HFFc6 (cell line): ENCODE data around the gene NHLRC4. TPM values are rescaled to one million over a fixed set of nuclear protein-coding genes. Genes with fewer than 3 reads are reported as not detected.

ENCODE experiments used
- DNase-seq: peaks from one replicate; pipeline ENCODE4 v3.0.0-alpha.2; 2018
- H3K27ac Mint-ChIP-seq: 2 replicates; pipeline ENCODE4 v1.8.0; 2020; ENCODE audit warnings: mild to moderate bottlenecking, mixed read lengths
- H3K27me3 Mint-ChIP-seq: 2 replicates; pipeline ENCODE4 v1.8.0; 2021; ENCODE audit warnings: mild to moderate bottlenecking, moderate library complexity, mixed read lengths; ENCODE audit not compliant: insufficient read depth
- H3K36me3 Mint-ChIP-seq: 2 replicates; pipeline ENCODE4 v1.8.0; 2021; ENCODE audit warnings: low read depth, mixed read lengths
- H3K4me1 Mint-ChIP-seq: 2 replicates; pipeline ENCODE4 v1.8.0; 2020; ENCODE audit warnings: low read depth, mixed read lengths
- H3K4me3 Mint-ChIP-seq: 2 replicates; pipeline ENCODE4 v1.8.0; 2020; ENCODE audit warnings: mild to moderate bottlenecking, moderate library complexity, mixed read lengths
- H3K9me3 Mint-ChIP-seq: 2 replicates; pipeline ENCODE4 v1.8.0; 2020; ENCODE audit warnings: mild to moderate bottlenecking, mixed read lengths
- CTCF ChIP-seq: fragments of 200-600 bp; sonication (generic); IDR thresholded peaks from 2 replicates; pipeline ENCODE4 v1.5.0; 2021; ENCODE audit warnings: antibody characterized with exemption, mild to moderate bottlenecking
- long read RNA-seq: library from polyadenylated mRNA; unstranded; transcript quantifications from one replicate; pipeline ENCODE4 v2.0.0, GENCODE V29; 2019
- total RNA-seq, 6 experiments: library from RNA; stranded (reverse); fragmentation: NEBNext Ultra II Directional; extraction: Animal tissue kit (Norgen Biotek cat#: 25700); gene quantifications; 2 replicates in 1 of 6; 3 replicates in 5 of 6; pipeline ENCODE4 v1.2.3, GENCODE V29; 2021

Gene NHLRC4
- total RNA-seq = under 1 TPM in 5 of 6 experiments, not detected in 1; 0.24 to 0.58 (median 0.28) TPM
- long read RNA-seq = 0 reads

- TF ChIP-seq CTCF = no peak
- peaks cover 8% of the 10 kb centered on the region for H3K27me3 Mint-ChIP-seq
- H3K27ac Mint-ChIP-seq = no peak within 1 kb of the TSS
- H3K4me3 Mint-ChIP-seq = no peak within 1 kb of the TSS
- DNase-seq = no peak
- peaks cover 20% of the 10 kb centered on the region for H3K4me1 Mint-ChIP-seq
- no peaks in the 10 kb centered on the region for H3K36me3 Mint-ChIP-seq
- no peaks in the 10 kb centered on the region for H3K9me3 Mint-ChIP-seq
Measured at GRCh38 chr16:566475-567372, at the start of gene NHLRC4. TSS of gene NHLRC4 (plus strand) at chr16:567005. CDS start at chr16:568048, 1,043 bp downstream.

- DNase-seq = no peak
- Mint-ChIP-seq H3K36me3 (no peaks in the 10 kb centered on the region; the same call in 1 of the 2 replicates), H3K27me3 (peaks cover 2% of the 10 kb centered on the region), H3K27ac (no peak overlapping the region), H3K4me3 (no peak overlapping the region), H3K4me1 (no peaks in the 10 kb centered on the region), H3K9me3 (no peaks in the 10 kb centered on the region)
- no peak for TF ChIP-seq CTCF
Measured at GRCh38 chr16:518858-519257, 47.9 kb upstream of the NHLRC4 start.

- H3K4me1 Mint-ChIP-seq = no peaks in the 10 kb centered on the region
- no peak overlapping the region for H3K4me3 Mint-ChIP-seq
- H3K27ac Mint-ChIP-seq = no peak overlapping the region
Measured at GRCh38 chr16:519425-519824, 47.4 kb upstream of the NHLRC4 start.

GRCh38 chr16:519841-520687, 46.7 kb upstream of the NHLRC4 start:
- peaks cover 1% of the 10 kb centered on the region for H3K4me1 Mint-ChIP-seq
- H3K27me3 Mint-ChIP-seq = peaks cover 2% of the 10 kb centered on the region
- no peak for TF ChIP-seq CTCF
- H3K36me3 Mint-ChIP-seq = no peaks in the 10 kb centered on the region; the same call in 1 of the 2 replicates
- H3K27ac Mint-ChIP-seq = no peak overlapping the region
- no peak overlapping the region for H3K4me3 Mint-ChIP-seq
- H3K9me3 Mint-ChIP-seq = no peaks in the 10 kb centered on the region
- DNase-seq = no peak

More at GRCh38 chr16:519425-519824, 47.4 kb upstream of the NHLRC4 start:
- TF ChIP-seq CTCF = no peak
- H3K36me3 Mint-ChIP-seq = no peaks in the 10 kb centered on the region; the same call in 1 of the 2 replicates
- H3K27me3 Mint-ChIP-seq = peaks cover 2% of the 10 kb centered on the region
- H3K9me3 Mint-ChIP-seq = no peaks in the 10 kb centered on the region
- DNase-seq = no peak

GRCh38 chr16:520847-521246, 46.0 kb upstream of the NHLRC4 start:
- Mint-ChIP-seq H3K9me3 (no peaks in the 10 kb centered on the region), H3K27me3 (peaks cover 8% of the 10 kb centered on the region), H3K27ac (no peak overlapping the region), H3K36me3 (peaks cover 5% of the 10 kb centered on the region), H3K4me1 (peaks cover 9% of the 10 kb centered on the region), H3K4me3 (no peak overlapping the region)
- DNase-seq = no peak
- TF ChIP-seq CTCF = no peak
